HepG2 (cell line): ENCODE measurements around the gene CSNK1D. TPM values are rescaled to one million over a fixed set of nuclear protein-coding genes. Genes with fewer than 3 reads are reported as not detected.
A peak's percentile ranks its signal among the peaks of the same experiment; 100 is the strongest.

ENCODE experiments used
- AGO1 ChIP-seq: fragments of 200-400 bp; formaldehyde crosslinking; IDR thresholded peaks from 2 replicates; pipeline ENCODE4 v1.6.1; 2017; ENCODE audit warnings: mild to moderate bottlenecking, low read depth, low read length, moderate library complexity; ENCODE audit not compliant: poor library complexity, severe bottlenecking
- ATF2 ChIP-seq: sonication (generic); formaldehyde crosslinking; IDR thresholded peaks from 2 replicates; pipeline ENCODE4 v1.4.0; 2020; ENCODE audit warnings: missing genetic modification reagents
- BORCS8-MEF2B ChIP-seq: sonication (generic); formaldehyde crosslinking; IDR thresholded peaks from 2 replicates; pipeline ENCODE4 v1.8.0; 2022; ENCODE audit warnings: mild to moderate bottlenecking, missing genetic modification reagents
- HNF4G ChIP-seq, 2 experiments: sonication (generic) in 1 of 2; formaldehyde crosslinking in 1 of 2; IDR thresholded peaks; 2 replicates each; pipeline versions ENCODE4 v1.4.0 to v1.6.1; 2011 to 2020; ENCODE audit warnings: borderline replicate concordance in 2 of 2, low read depth in 2 of 2, mild to moderate bottlenecking in 2 of 2, low read length in 1 of 2, missing genetic modification reagents in 1 of 2, moderate library complexity in 1 of 2
- HNRNPH1 ChIP-seq: fragments of 200-400 bp; formaldehyde crosslinking; optimal IDR thresholded peaks from 2 replicates; pipeline ENCODE3; 2017; ENCODE audit warnings: mild to moderate bottlenecking, low read depth, low read length
- KLF13 ChIP-seq: sonication (generic); formaldehyde crosslinking; IDR thresholded peaks from 2 replicates; pipeline ENCODE4 v1.4.0; 2020; ENCODE audit warnings: mild to moderate bottlenecking, missing genetic modification reagents
- NRL ChIP-seq: sonication (generic); formaldehyde crosslinking; IDR thresholded peaks from 2 replicates; pipeline ENCODE4 v1.5.0; 2020; ENCODE audit warnings: missing genetic modification reagents, mild to moderate bottlenecking, moderate library complexity, borderline replicate concordance
- RBAK ChIP-seq: sonication (generic); formaldehyde crosslinking; IDR thresholded peaks from 2 replicates; pipeline ENCODE4 v1.5.1; 2020; ENCODE audit warnings: mild to moderate bottlenecking, missing genetic modification reagents
- RFXAP ChIP-seq: sonication (generic); formaldehyde crosslinking; IDR thresholded peaks from 2 replicates; pipeline ENCODE4 v1.4.0; 2020; ENCODE audit warnings: missing genetic modification reagents, borderline replicate concordance
- SALL1 ChIP-seq: sonication (generic); formaldehyde crosslinking; IDR thresholded peaks from 2 replicates; pipeline ENCODE4 v1.8.0; 2022; ENCODE audit warnings: mild to moderate bottlenecking, missing genetic modification reagents
- SRF ChIP-seq: IDR thresholded peaks from 2 replicates; pipeline ENCODE4 v1.6.1; 2011; ENCODE audit warnings: mild to moderate bottlenecking, low read depth, low read length, moderate library complexity
- SRY ChIP-seq: sonication (generic); formaldehyde crosslinking; IDR thresholded peaks from 2 replicates; pipeline ENCODE4 v1.8.0; 2022; ENCODE audit warnings: mild to moderate bottlenecking, missing genetic modification reagents
- TEAD3 ChIP-seq: optimal IDR thresholded peaks from 2 replicates; pipeline ENCODE3; 2016; ENCODE audit warnings: borderline replicate concordance
- THAP7 ChIP-seq: sonication (generic); formaldehyde crosslinking; IDR thresholded peaks from 2 replicates; pipeline ENCODE4 v1.8.1; 2023; ENCODE audit warnings: mild to moderate bottlenecking, missing genetic modification reagents
- ZBTB26 ChIP-seq: IDR thresholded peaks from 2 replicates; pipeline ENCODE4 v1.6.1; 2016; ENCODE audit warnings: missing compliant biosample characterization, missing genetic modification reagents, borderline replicate concordance
- ZKSCAN8 ChIP-seq: IDR thresholded peaks from 2 replicates; pipeline ENCODE4 v1.6.1; 2016; ENCODE audit warnings: borderline replicate concordance, missing genetic modification reagents, missing compliant biosample characterization
- ZNF276 ChIP-seq: sonication (generic); formaldehyde crosslinking; IDR thresholded peaks from 2 replicates; pipeline ENCODE4 v1.4.0; 2020; ENCODE audit warnings: mild to moderate bottlenecking, low read depth, missing genetic modification reagents
- ZNF331 ChIP-seq: sonication (generic); formaldehyde crosslinking; IDR thresholded peaks from 2 replicates; pipeline ENCODE4 v1.4.0; 2020; ENCODE audit warnings: missing genetic modification reagents
- ZNF501 ChIP-seq: sonication (generic); formaldehyde crosslinking; IDR thresholded peaks from 2 replicates; pipeline ENCODE4 v1.5.1; 2020; ENCODE audit warnings: mild to moderate bottlenecking, moderate library complexity, missing genetic modification reagents
- ZNF557 ChIP-seq: sonication (generic); formaldehyde crosslinking; IDR thresholded peaks from 2 replicates; pipeline ENCODE4 v1.4.0; 2020; ENCODE audit warnings: missing genetic modification reagents
- ZNF639 ChIP-seq: conservative IDR thresholded peaks from 2 replicates; pipeline ENCODE4 v1.6.1; 2018; ENCODE audit warnings: missing genetic modification reagents
- ZNF816 ChIP-seq: sonication (generic); formaldehyde crosslinking; IDR thresholded peaks from 2 replicates; pipeline ENCODE4 v1.8.0; 2022; ENCODE audit warnings: missing genetic modification reagents, mild to moderate bottlenecking, borderline replicate concordance
- polyA plus RNA-seq, 8 experiments: library from polyadenylated mRNA; depleted of rRNA in 3 of 8; stranded (reverse) in 7 of 8; unstranded in 1 of 8; fragments of >200 nt; fragmentation: Illumina TruSeq in 4 of 8; extraction: Trizol in 4 of 8; gene quantifications; 2 replicates each; pipeline versions ENCODE4 v1.2.1 to v1.2.3, GENCODE V29; 2011 to 2016; ENCODE audit warnings: low read depth in 4 of 8, missing spikeins in 1 of 8, mixed read lengths in 1 of 8; ENCODE audit not compliant: insufficient read depth in 1 of 8
- total RNA-seq, 5 experiments: library from RNA; depleted of rRNA; stranded (reverse); fragments of >200 nt; fragmentation: Illumina TruSeq; extraction: Trizol; gene quantifications; 2 replicates each; pipeline ENCODE4 v1.2.3, GENCODE V29; 2016; ENCODE audit warnings: low read depth in 1 of 5

CSNK1D gene
- total and polyA plus RNA-seq, 2 of the 13 experiments (the other 11 are each of a cell fraction or from before 2014, with no cell fraction given) = 31.5 to 128 TPM

GRCh38 chr17:82241183-82241925 is 32.1 kb downstream of the CSNK1D start (continued):
- TF ChIP-seq THAP7 (CRISPR knock-in tag) (no peak), TEAD3 (CRISPR knock-in tag) (peak; percentile 66), SRY (CRISPR knock-in tag) (0 out of 2 replicates have a peak, but pooled peaks have one; percentile 36), ZKSCAN8 (CRISPR knock-in tag) (peak; percentile 44; the same call in 1 of the 2 replicates), ATF2 (CRISPR knock-in tag) (peak; percentile 67), ZBTB26 (CRISPR knock-in tag) (peak; percentile 42; the same call in 1 of the 2 replicates), RBAK (no peak), ZNF276 (CRISPR knock-in tag) (peak; percentile 68; the same call in 1 of the 2 replicates), RFXAP (CRISPR knock-in tag) (peak; percentile 65), ZNF331 (no peak; the same call in 1 of the 2 replicates), HNRNPH1 (peak; percentile 82), SRF (no peak), ZNF639 (CRISPR knock-in tag) (peak; percentile 60; the same call in 1 of the 2 replicates), SALL1 (CRISPR knock-in tag) (no peak; the same call in 1 of the 2 replicates), NRL (peak; percentile 88), ZNF501 (CRISPR knock-in tag) (peak; percentile 36; the same call in 1 of the 2 replicates), BORCS8-MEF2B (CRISPR knock-in tag) (peak; percentile 61), ZNF557 (CRISPR knock-in tag) (peak; percentile 79; the same call in 1 of the 2 replicates), ZNF816 (0 out of 2 replicates have a peak, but pooled peaks have one; percentile 50), AGO1 (peak; percentile 99), HNF4G (IDR thresholded peaks at IDR 0.05; ENCODE audit: borderline replicate concordance, low read depth, low read length) (no peak), HNF4G (CRISPR knock-in tag; IDR thresholded peaks at IDR 0.05; ENCODE audit: borderline replicate concordance, low read depth) (no peak; the same call in 1 of the 2 replicates), KLF13 (CRISPR knock-in tag) (no peak; the same call in 1 of the 2 replicates)
